Skeletal muscle satellite cell (primary cell): ENCODE measurements around the gene CACNB2.

Experiments
- H3K27me3 ChIP-seq: 2 replicates; pipeline ENCODE4 v1.7.0; 2013; ENCODE audit warnings: low read length; ENCODE audit not compliant: control insufficient read depth, insufficient read depth
- H3K36me3 ChIP-seq: 2 replicates; pipeline ENCODE4 v1.7.0; 2013; ENCODE audit warnings: mild to moderate bottlenecking, control low read depth, low read length; ENCODE audit not compliant: insufficient read depth
- H3K4me1 ChIP-seq: 2 replicates; pipeline ENCODE4 v1.7.0; 2013; ENCODE audit warnings: low read length; ENCODE audit not compliant: control insufficient read depth, insufficient read depth
- H3K4me2 ChIP-seq: 2 replicates; pipeline ENCODE4 v1.7.0; 2013; ENCODE audit warnings: mild to moderate bottlenecking, low read length
- H3K4me3 ChIP-seq: 2 replicates; pipeline ENCODE4 v1.7.0; 2013; ENCODE audit warnings: low read length
- H3K9ac ChIP-seq: 2 replicates; pipeline ENCODE4 v1.7.0; 2013; ENCODE audit warnings: mild to moderate bottlenecking, low read depth, low read length, moderate library complexity
- H3K9me3 ChIP-seq: replicated peaks from 2 replicates; pipeline ENCODE4 v1.7.0; 2013; ENCODE audit warnings: mild to moderate bottlenecking, control low read depth, low read length

The CACNB2 gene

GRCh38 chr10:18540195-18540594 lies 400.0 kb downstream of the CACNB2 start:
- Histone ChIP-seq H3K36me3 (no peaks in the 10 kb centered on the region), H3K27me3 (no peaks in the 10 kb centered on the region), H3K4me1 (no peaks in the 10 kb centered on the region), H3K9ac (no peak overlapping the region), H3K4me3 (no peak overlapping the region), H3K9me3 (no peaks in the 10 kb centered on the region), H3K4me2 (no peak overlapping the region)

- H3K27me3 ChIP-seq = no peaks in the 10 kb centered on the region
- no peak overlapping the region for H3K4me2 ChIP-seq
- H3K4me1 ChIP-seq = no peaks in the 10 kb centered on the region
- no peak overlapping the region for H3K9ac ChIP-seq
- no peaks in the 10 kb centered on the region for H3K9me3 ChIP-seq
- H3K36me3 ChIP-seq = no peaks in the 10 kb centered on the region
- no peak overlapping the region for H3K4me3 ChIP-seq
Measured at GRCh38 chr10:18542832-18543231, 402.6 kb downstream of the CACNB2 start.

GRCh38 chr10:18545621-18546305 lies 405.5 kb downstream of the CACNB2 start:
- no peak overlapping the region for H3K4me3 ChIP-seq

GRCh38 chr10:18549105-18549504 lies 408.9 kb downstream of the CACNB2 start:
- H3K27me3 ChIP-seq = no peaks in the 10 kb centered on the region
- no peaks in the 10 kb centered on the region for H3K4me1 ChIP-seq
- H3K4me3 ChIP-seq = no peak overlapping the region
- no peaks in the 10 kb centered on the region for H3K9me3 ChIP-seq
- no peak overlapping the region for H3K4me2 ChIP-seq
- H3K9ac ChIP-seq = no peak overlapping the region
- no peaks in the 10 kb centered on the region for H3K36me3 ChIP-seq

More at GRCh38 chr10:18545621-18546305, 405.5 kb downstream of the CACNB2 start:
- Histone ChIP-seq H3K9ac (no peak overlapping the region), H3K36me3 (no peaks in the 10 kb centered on the region), H3K27me3 (no peaks in the 10 kb centered on the region), H3K4me2 (no peak overlapping the region), H3K4me1 (no peaks in the 10 kb centered on the region), H3K9me3 (no peaks in the 10 kb centered on the region)

GRCh38 chr10:18551473-18551872 lies 411.2 kb downstream of the CACNB2 start:
- no peaks in the 10 kb centered on the region for H3K27me3 ChIP-seq
- H3K4me1 ChIP-seq = no peaks in the 10 kb centered on the region
- no peak overlapping the region for H3K4me2 ChIP-seq
- no peak overlapping the region for H3K4me3 ChIP-seq
- H3K36me3 ChIP-seq = no peaks in the 10 kb centered on the region
- no peaks in the 10 kb centered on the region for H3K9me3 ChIP-seq
- no peak overlapping the region for H3K9ac ChIP-seq

- no peaks in the 10 kb centered on the region for H3K36me3 ChIP-seq
Measured at GRCh38 chr10:18554479-18554878, 414.3 kb downstream of the CACNB2 start.

GRCh38 chr10:18556522-18557147 lies 416.4 kb downstream of the CACNB2 start:
- no peaks in the 10 kb centered on the region for H3K9me3 ChIP-seq

More at GRCh38 chr10:18554479-18554878, 414.3 kb downstream of the CACNB2 start:
- no peaks in the 10 kb centered on the region for H3K27me3 ChIP-seq
- no peaks in the 10 kb centered on the region for H3K4me1 ChIP-seq
- no peak overlapping the region for H3K4me3 ChIP-seq
- H3K4me2 ChIP-seq = no peak overlapping the region
- no peaks in the 10 kb centered on the region for H3K9me3 ChIP-seq
- H3K9ac ChIP-seq = no peak overlapping the region

GRCh38 chr10:18557960-18558359 lies 417.7 kb downstream of the CACNB2 start:
- Histone ChIP-seq H3K36me3 (no peaks in the 10 kb centered on the region), H3K27me3 (no peaks in the 10 kb centered on the region), H3K4me3 (no peak overlapping the region), H3K4me2 (no peak overlapping the region), H3K4me1 (no peaks in the 10 kb centered on the region), H3K9me3 (no peaks in the 10 kb centered on the region), H3K9ac (no peak overlapping the region)

More at GRCh38 chr10:18556522-18557147, 416.4 kb downstream of the CACNB2 start:
- Histone ChIP-seq H3K36me3 (no peaks in the 10 kb centered on the region), H3K27me3 (no peaks in the 10 kb centered on the region), H3K4me1 (no peaks in the 10 kb centered on the region), H3K4me2 (no peak overlapping the region), H3K4me3 (no peak overlapping the region), H3K9ac (no peak overlapping the region)

- H3K4me1 ChIP-seq = no peaks in the 10 kb centered on the region
- H3K36me3 ChIP-seq = no peaks in the 10 kb centered on the region
- no peaks in the 10 kb centered on the region for H3K27me3 ChIP-seq
- H3K4me3 ChIP-seq = no peak overlapping the region
- no peaks in the 10 kb centered on the region for H3K9me3 ChIP-seq
- no peak overlapping the region for H3K9ac ChIP-seq
- H3K4me2 ChIP-seq = no peak overlapping the region
Measured at GRCh38 chr10:18561861-18562551, 421.8 kb downstream of the CACNB2 start.

GRCh38 chr10:18563003-18563726 lies 422.9 kb downstream of the CACNB2 start:
- Histone ChIP-seq H3K9me3 (no peaks in the 10 kb centered on the region), H3K4me2 (no peak overlapping the region)

GRCh38 chr10:18565006-18565405 lies 424.8 kb downstream of the CACNB2 start:
- Histone ChIP-seq H3K4me3 (no peak overlapping the region), H3K4me1 (no peaks in the 10 kb centered on the region), H3K9me3 (no peaks in the 10 kb centered on the region), H3K4me2 (no peak overlapping the region), H3K36me3 (no peaks in the 10 kb centered on the region), H3K9ac (no peak overlapping the region), H3K27me3 (no peaks in the 10 kb centered on the region)

More at GRCh38 chr10:18563003-18563726, 422.9 kb downstream of the CACNB2 start:
- no peak overlapping the region for H3K4me3 ChIP-seq
- no peaks in the 10 kb centered on the region for H3K4me1 ChIP-seq
- H3K9ac ChIP-seq = no peak overlapping the region
- no peaks in the 10 kb centered on the region for H3K27me3 ChIP-seq
- H3K36me3 ChIP-seq = no peaks in the 10 kb centered on the region
